Nephron progenitor cell (in vitro differentiated cells): Measurements from ENCODE around the gene KITLG.
"Not testable (repeated sequence)": the region's sequence is repeated elsewhere in the genome, so short reads cannot be mapped to it uniquely, and the experiment has no call there.

Source experiments
- DNase-seq: peaks from one replicate; pipeline ENCODE4 v3.0.0; 2021
- H3K27ac Mint-ChIP-seq: 2 replicates; pipeline ENCODE4 v1.8.0; 2021; ENCODE audit warnings: mild to moderate bottlenecking, moderate library complexity, mixed read lengths
- H3K27me3 Mint-ChIP-seq: 2 replicates; pipeline ENCODE4 v1.8.0; 2021; ENCODE audit warnings: mild to moderate bottlenecking, low read depth, mixed read lengths; ENCODE audit not compliant: poor library complexity
- H3K36me3 Mint-ChIP-seq: 2 replicates; pipeline ENCODE4 v1.8.0; 2021; ENCODE audit warnings: low read depth, mixed read lengths
- H3K4me1 Mint-ChIP-seq: 2 replicates; pipeline ENCODE4 v1.8.0; 2021; ENCODE audit warnings: mixed read lengths
- H3K4me3 Mint-ChIP-seq: 2 replicates; pipeline ENCODE4 v1.8.0; 2021; ENCODE audit warnings: mild to moderate bottlenecking, moderate library complexity, mixed read lengths
- H3K9me3 Mint-ChIP-seq: 2 replicates; pipeline ENCODE4 v1.8.0; 2021; ENCODE audit warnings: mild to moderate bottlenecking, moderate library complexity, mixed read lengths
- CTCF ChIP-seq: fragments of 200-600 bp; sonication (generic); IDR thresholded peaks from 2 replicates; pipeline ENCODE4 v1.5.0; 2021; ENCODE audit warnings: antibody characterized with exemption

Gene KITLG

GRCh38 chr12:88469154-88469553, 111.1 kb downstream of the KITLG start:
- DNase-seq = no peak
- no peak overlapping the region for H3K27ac Mint-ChIP-seq
- H3K4me3 Mint-ChIP-seq = no peak overlapping the region
- H3K36me3 Mint-ChIP-seq = peaks cover 12% of the 10 kb centered on the region
- H3K9me3 Mint-ChIP-seq = peaks cover 35% of the 10 kb centered on the region
- no peak for TF ChIP-seq CTCF
- H3K27me3 Mint-ChIP-seq = no peaks in the 10 kb centered on the region
- peaks cover 11% of the 10 kb centered on the region for H3K4me1 Mint-ChIP-seq

- no peak for TF ChIP-seq CTCF
- Mint-ChIP-seq H3K9me3 (peaks cover 35% of the 10 kb centered on the region), H3K27me3 (no peaks in the 10 kb centered on the region), H3K27ac (no peak overlapping the region), H3K4me3 (no peak overlapping the region), H3K36me3 (peaks cover 12% of the 10 kb centered on the region), H3K4me1 (peaks cover 11% of the 10 kb centered on the region)
- DNase-seq = no peak
Observed at GRCh38 chr12:88468581-88468980, 111.7 kb downstream of the KITLG start.

GRCh38 chr12:88466708-88467107, 113.6 kb downstream of the KITLG start:
- Mint-ChIP-seq H3K36me3 (peaks cover 12% of the 10 kb centered on the region), H3K9me3 (peaks cover 35% of the 10 kb centered on the region)
- not testable (repeated sequence) for H3K27me3 Mint-ChIP-seq, DNase-seq, H3K4me1 Mint-ChIP-seq, H3K27ac Mint-ChIP-seq, H3K4me3 Mint-ChIP-seq

GRCh38 chr12:88458327-88458726, 121.9 kb downstream of the KITLG start:
- no peak for DNase-seq
- Mint-ChIP-seq H3K9me3 (no peaks in the 10 kb centered on the region), H3K4me1 (no peaks in the 10 kb centered on the region), H3K4me3 (no peak overlapping the region), H3K27me3 (no peaks in the 10 kb centered on the region), H3K36me3 (no peaks in the 10 kb centered on the region), H3K27ac (no peak overlapping the region)
- no peak for TF ChIP-seq CTCF

- Mint-ChIP-seq H3K4me1 (peaks cover 12% of the 10 kb centered on the region), H3K36me3 (no peaks in the 10 kb centered on the region), H3K9me3 (no peaks in the 10 kb centered on the region), H3K27ac (no peak overlapping the region), H3K27me3 (no peaks in the 10 kb centered on the region), H3K4me3 (no peak overlapping the region)
- DNase-seq = no peak
- TF ChIP-seq CTCF = no peak
Observed at GRCh38 chr12:88453323-88453722, 126.9 kb downstream of the KITLG start.

GRCh38 chr12:88451205-88451604, 129.1 kb downstream of the KITLG start:
- Mint-ChIP-seq H3K36me3 (no peaks in the 10 kb centered on the region), H3K27me3 (no peaks in the 10 kb centered on the region), H3K4me3 (no peak overlapping the region), H3K27ac (no peak overlapping the region), H3K9me3 (no peaks in the 10 kb centered on the region), H3K4me1 (peaks cover 18% of the 10 kb centered on the region)
- no peak for TF ChIP-seq CTCF
- no peak for DNase-seq
